ENCODE results near the gene USO1. TPM values are rescaled to one million over a fixed set of nuclear protein-coding genes. Genes with fewer than 3 reads are reported as not detected.
"Not testable (repeated sequence)": the region's sequence is repeated elsewhere in the genome, so short reads cannot be mapped to it uniquely, and the experiment has no call there.

USO1 gene
- total RNA-seq, 2 donors from 2014 or later = 57.6 to 89.7 TPM

- Histone ChIP-seq H3K27me3 (no peaks in the 10 kb centered on the region), H3K4me1 (peaks cover 7% of the 10 kb centered on the region), H3K9me3 (no peaks in the 10 kb centered on the region), H3K4me3 (no peak overlapping the region), H3K36me3 (replicated peaks in 1 of 2; ENCODE audit: insufficient read depth in 1 of 2, low read depth in 2 of 2) (no peaks in the 10 kb centered on the region), H3K27ac (no peak overlapping the region)
- WGBS, 2 donors = 68 to 73% methylated on average over 2 of the region's 2 CpGs
- ATAC-seq (no peak), DNase-seq (no peak)
- intact Hi-C loops (cut with DNase I) = no loop called here
- TF ChIP-seq POLR2A (IDR thresholded peaks at IDR 0.05) (no peak), CTCF (IDR thresholded peaks at IDR 0.05) (no peak)
These were observed 121.6 kb downstream of the USO1 start for GRCh38 chr4:75845992-75846391.

- peak; percentile 92 for ATAC-seq
- intact Hi-C loops (cut with DNase I); H3K27me3 ChIP-seq; H3K4me1 ChIP-seq; H3K27ac ChIP-seq; H3K36me3 ChIP-seq (replicated peaks in 1 of 2; ENCODE audit: insufficient read depth in 1 of 2, low read depth in 2 of 2); H3K9me3 ChIP-seq; H3K4me3 ChIP-seq: not testable (repeated sequence)
- DNase-seq = peak; percentile 34 to 67 (median 42)
- peak; percentile 41 to 81 (median 70) for TF ChIP-seq CTCF (IDR thresholded peaks at IDR 0.05)
- 17 to 18% methylated on average over 14 of the region's 14 CpGs for WGBS, 2 donors
These were observed 123.9 kb downstream of the USO1 start for GRCh38 chr4:75848171-75848760.

GRCh38 chr4:75848891-75849290, 124.5 kb downstream of the USO1 start:
- WGBS, 2 donors = 60 to 72% methylated on average over 4 of the region's 4 CpGs
- H3K27me3 ChIP-seq = no peaks in the 10 kb centered on the region
- H3K4me1 ChIP-seq = peaks cover 7% of the 10 kb centered on the region
- DNase-seq (no peak), ATAC-seq (no peak)
- H3K36me3 ChIP-seq (replicated peaks in 1 of 2; ENCODE audit: insufficient read depth in 1 of 2, low read depth in 2 of 2) = no peaks in the 10 kb centered on the region
- intact Hi-C loops (cut with DNase I) = no loop called here
- no peaks in the 10 kb centered on the region for H3K9me3 ChIP-seq
- TF ChIP-seq CTCF (IDR thresholded peaks at IDR 0.05) (no peak), POLR2A (IDR thresholded peaks at IDR 0.05) (no peak)
- H3K27ac ChIP-seq = no peak overlapping the region
- H3K4me3 ChIP-seq = no peak overlapping the region

- ATAC-seq (no peak), DNase-seq (no peak)
- H3K9me3 ChIP-seq = no peaks in the 10 kb centered on the region
- 72 to 83% methylated on average over 6 of the region's 6 CpGs for WGBS, 2 donors
- no peak overlapping the region for H3K27ac ChIP-seq
- TF ChIP-seq POLR2A (IDR thresholded peaks at IDR 0.05) (no peak), CTCF (IDR thresholded peaks at IDR 0.05) (no peak)
- no peaks in the 10 kb centered on the region for H3K36me3 ChIP-seq (replicated peaks in 1 of 2; ENCODE audit: insufficient read depth in 1 of 2, low read depth in 2 of 2)
- H3K4me1 ChIP-seq = peaks cover 7% of the 10 kb centered on the region
- H3K4me3 ChIP-seq = no peak overlapping the region
- intact Hi-C loops (cut with DNase I) = no loop called here
- no peaks in the 10 kb centered on the region for H3K27me3 ChIP-seq
These were observed 125.1 kb downstream of the USO1 start for GRCh38 chr4:75849461-75849860.

- no peak for DNase-seq
- no peak for ATAC-seq
- H3K27ac ChIP-seq = no peak overlapping the region
- no peaks in the 10 kb centered on the region for H3K4me1 ChIP-seq
- no peaks in the 10 kb centered on the region for H3K9me3 ChIP-seq
- no peak overlapping the region for H3K4me3 ChIP-seq
- no peaks in the 10 kb centered on the region for H3K27me3 ChIP-seq
- TF ChIP-seq CTCF (IDR thresholded peaks at IDR 0.05) (no peak), POLR2A (IDR thresholded peaks at IDR 0.05) (no peak)
- H3K36me3 ChIP-seq (replicated peaks in 1 of 2; ENCODE audit: insufficient read depth in 1 of 2, low read depth in 2 of 2) = no peaks in the 10 kb centered on the region
- intact Hi-C loops (cut with DNase I) = no loop called here
- 44 to 92% methylated on average over 1 of the region's 1 CpG for WGBS, 2 donors
These were observed 134.3 kb downstream of the USO1 start for GRCh38 chr4:75858721-75859120.

All from body of pancreas (tissue), 4 donors.